ENCODE measurements around the gene ZNF770.

GRCh38 chr15:35007397-35007796, 19.3 kb upstream of the ZNF770 start:
- TF ChIP-seq, protein P1, sequence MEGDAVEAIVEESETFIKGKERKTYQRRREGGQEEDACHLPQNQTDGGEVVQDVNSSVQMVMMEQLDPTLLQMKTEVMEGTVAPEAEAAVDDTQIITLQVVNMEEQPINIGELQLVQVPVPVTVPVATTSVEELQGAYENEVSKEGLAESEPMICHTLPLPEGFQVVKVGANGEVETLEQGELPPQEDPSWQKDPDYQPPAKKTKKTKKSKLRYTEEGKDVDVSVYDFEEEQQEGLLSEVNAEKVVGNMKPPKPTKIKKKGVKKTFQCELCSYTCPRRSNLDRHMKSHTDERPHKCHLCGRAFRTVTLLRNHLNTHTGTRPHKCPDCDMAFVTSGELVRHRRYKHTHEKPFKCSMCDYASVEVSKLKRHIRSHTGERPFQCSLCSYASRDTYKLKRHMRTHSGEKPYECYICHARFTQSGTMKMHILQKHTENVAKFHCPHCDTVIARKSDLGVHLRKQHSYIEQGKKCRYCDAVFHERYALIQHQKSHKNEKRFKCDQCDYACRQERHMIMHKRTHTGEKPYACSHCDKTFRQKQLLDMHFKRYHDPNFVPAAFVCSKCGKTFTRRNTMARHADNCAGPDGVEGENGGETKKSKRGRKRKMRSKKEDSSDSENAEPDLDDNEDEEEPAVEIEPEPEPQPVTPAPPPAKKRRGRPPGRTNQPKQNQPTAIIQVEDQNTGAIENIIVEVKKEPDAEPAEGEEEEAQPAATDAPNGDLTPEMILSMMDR (IDR thresholded peaks at IDR 0.05): no peak
- no peak for TF ChIP-seq ZFX (IDR thresholded peaks at IDR 0.05; ENCODE audit: borderline replicate concordance)
